GM19324 (cell line): ENCODE results near the gene FLG.
"Not testable (repeated sequence)": the region's sequence is repeated elsewhere in the genome, so short reads cannot be mapped to it uniquely, and the experiment has no call there.

ENCODE experiments used
- ATAC-seq: cut with Tn5 transposase; IDR thresholded peaks from one replicate; pipeline ENCODE4 v1.9.1; 2021; ENCODE audit warnings: mild to moderate bottlenecking, moderate library complexity; ENCODE audit not compliant: unreplicated experiment, low FRiP score

The FLG gene

GRCh38 chr1:152325111-152325510, at the start of gene FLG:
Gene FLG (minus strand): TSS chr1:152325239. CDS start chr1:152315456, 9,783 bp downstream.
- no peak for ATAC-seq

DNA sequence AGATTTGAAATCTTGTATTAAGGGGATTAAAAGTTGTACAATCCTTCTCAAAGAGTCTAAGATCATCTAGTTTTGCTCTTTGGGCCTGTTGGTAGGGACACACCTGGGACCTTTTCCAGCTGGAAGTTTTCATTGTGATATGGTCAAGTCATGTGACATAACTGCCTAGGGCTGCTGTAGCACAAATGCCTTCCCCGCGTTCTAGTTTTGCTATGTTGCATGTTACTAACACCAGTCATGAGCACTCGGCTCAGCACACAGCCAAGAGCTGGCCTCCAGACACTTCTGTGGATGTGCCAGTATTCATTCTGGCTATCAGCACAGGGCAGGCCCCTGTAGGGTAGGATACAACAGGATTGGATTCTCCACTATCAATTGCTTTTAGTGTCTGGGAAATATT, 49.4 kb upstream of the FLG start:
- no peak for ATAC-seq

GRCh38 chr1:152372672-152373071, 47.6 kb upstream of the FLG start:
- ATAC-seq = no peak

- no peak for ATAC-seq
These were observed 42.4 kb upstream of the FLG start for GRCh38 chr1:152367436-152367835.

GRCh38 chr1:152359906-152360305, 34.9 kb upstream of the FLG start, which contains the start of gene FLG2:
Gene FLG2 (minus strand): TSS chr1:152360006. CDS start chr1:152358884, 1,122 bp downstream.
- no peak for ATAC-seq

DNA sequence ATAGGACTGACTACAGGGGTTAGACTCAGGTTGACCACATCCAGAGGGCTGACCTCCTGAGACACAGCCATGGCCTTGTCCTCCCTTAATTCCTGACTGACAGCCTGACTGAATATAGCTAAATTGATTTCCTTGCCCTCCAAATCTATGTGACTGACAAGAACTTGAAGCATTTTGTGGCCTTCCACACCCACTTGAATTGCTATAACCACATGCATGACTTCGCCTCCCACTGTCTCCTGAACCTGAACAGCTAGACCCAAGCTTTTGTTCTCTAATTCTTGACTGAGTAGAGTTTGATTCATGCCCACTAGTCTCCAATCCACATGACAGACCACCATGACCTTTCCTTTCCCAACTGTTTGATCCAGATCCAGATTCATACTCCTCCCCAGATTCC, 31.7 kb upstream of the FLG start:
- ATAC-seq = no peak

DNA sequence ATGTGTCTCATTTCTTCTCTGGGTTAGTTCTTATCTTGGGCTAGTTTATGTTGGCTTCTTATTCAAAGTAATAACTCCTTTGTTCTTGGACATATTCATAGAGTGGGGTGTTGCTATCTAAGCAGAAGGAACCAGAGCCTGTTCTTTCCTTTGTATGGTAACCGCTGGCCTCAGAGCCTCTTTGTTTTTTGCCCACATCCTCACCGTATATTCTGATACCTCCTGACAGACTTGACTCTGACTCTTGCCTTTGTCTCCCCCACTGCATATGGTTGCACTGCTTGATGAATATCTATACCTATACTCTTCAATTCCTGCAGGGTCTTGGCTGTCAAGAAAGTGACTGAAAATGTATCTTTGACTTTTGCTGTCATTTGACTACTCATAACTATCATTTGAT, 24.6 kb upstream of the FLG start:
- ATAC-seq = no peak

GRCh38 chr1:152348447-152348846, 23.4 kb upstream of the FLG start:
- ATAC-seq = no peak

DNA sequence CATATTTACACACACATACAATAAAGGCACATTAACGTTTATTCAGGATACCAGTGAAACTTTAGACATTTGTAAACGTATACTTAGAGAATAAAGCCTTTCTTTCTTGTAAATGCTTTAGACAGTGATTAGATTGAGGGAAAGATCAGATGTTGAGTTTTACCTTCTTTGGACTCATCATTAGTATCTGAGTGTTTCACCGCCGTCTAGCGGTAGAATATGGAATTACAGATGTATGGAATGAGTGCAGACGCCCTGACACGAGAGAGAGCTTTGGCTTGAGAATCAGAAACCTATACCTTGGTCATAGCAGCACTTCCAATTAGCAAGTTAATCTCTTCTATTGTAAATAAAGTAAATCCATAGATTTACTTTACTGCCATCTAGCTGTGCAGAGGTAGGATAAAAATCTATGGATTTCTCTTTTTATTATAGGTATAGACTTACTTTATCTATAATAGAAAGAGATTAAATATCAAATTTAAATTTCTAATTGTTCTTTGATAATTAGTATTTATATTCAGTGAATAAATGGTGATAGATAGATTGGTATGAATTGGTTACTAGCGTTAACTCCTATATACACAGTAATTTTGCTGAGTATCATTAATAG, 22.2 kb upstream of the FLG start:
- ATAC-seq = no peak

- no peak for ATAC-seq
These were observed 19.4 kb upstream of the FLG start for GRCh38 chr1:152344438-152344837.

DNA sequence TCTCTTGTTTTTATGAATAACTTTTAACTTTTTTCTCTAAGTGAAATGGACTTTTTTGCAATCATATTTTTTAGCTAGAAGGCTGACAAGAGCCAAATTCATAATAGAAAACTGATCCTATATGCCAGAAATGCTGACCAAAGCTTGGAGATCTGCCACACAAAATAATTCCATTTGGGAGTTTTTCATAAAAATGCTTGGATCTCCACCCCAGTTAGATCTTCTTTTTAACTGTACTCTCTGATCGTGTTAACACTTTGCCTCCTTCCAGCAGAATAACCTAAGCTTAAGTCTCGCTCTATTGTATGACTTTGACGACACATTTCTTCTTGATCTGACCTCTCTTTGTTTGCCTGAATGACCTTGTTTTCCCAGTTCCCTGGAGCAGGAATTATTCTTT, 18.0 kb upstream of the FLG start:
- ATAC-seq = no peak

DNA sequence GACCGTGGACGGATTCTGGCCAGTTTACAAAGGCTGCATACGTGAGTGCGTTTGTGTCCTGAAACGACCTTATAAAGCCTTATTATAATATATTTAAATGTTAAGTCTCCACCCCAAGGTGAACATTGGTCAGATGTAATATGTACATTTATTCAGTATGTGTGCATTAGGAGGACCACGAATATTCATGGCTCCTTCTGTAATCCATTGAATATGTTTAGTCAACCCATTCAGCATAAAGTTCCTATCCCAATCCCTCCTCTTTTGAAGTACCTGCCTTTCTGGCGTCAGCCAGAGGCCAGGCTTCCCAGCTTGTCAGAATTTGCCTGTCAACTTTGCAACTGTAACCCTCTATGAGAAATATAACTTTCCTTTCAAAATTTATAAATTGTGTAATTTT, 10.4 kb upstream of the FLG start:
- ATAC-seq = no peak

GRCh38 chr1:152328801-152329391, 3.9 kb upstream of the FLG start:
- ATAC-seq = no peak

- no peak for ATAC-seq
These were observed 11.1 kb downstream of the FLG start for GRCh38 chr1:152313970-152314369.

GRCh38 chr1:152313319-152313801, 11.7 kb downstream of the FLG start:
- ATAC-seq = no peak

DNA sequence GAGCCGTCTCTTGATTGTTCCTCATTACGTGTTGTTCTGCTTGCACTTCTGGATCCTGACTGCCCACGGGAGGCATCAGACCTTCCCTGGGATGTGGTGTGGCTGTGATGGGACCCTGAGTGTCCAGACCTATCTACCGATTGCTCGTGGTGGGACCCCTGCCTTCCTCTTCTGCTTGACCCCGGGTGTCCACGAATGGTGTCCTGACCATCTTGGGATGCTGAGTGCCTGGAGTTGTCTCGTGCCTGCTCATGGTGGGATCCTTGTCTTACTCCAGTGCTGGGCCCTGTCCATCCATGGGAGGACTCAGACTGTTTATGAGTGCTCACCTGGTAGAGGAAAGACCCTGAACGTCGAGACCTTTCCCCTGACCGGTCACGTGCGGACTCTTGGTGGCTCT, 12.9 kb downstream of the FLG start:
- not testable (repeated sequence) for ATAC-seq

- no peak for ATAC-seq
These were observed 15.1 kb downstream of the FLG start for GRCh38 chr1:152309955-152310354.

DNA sequence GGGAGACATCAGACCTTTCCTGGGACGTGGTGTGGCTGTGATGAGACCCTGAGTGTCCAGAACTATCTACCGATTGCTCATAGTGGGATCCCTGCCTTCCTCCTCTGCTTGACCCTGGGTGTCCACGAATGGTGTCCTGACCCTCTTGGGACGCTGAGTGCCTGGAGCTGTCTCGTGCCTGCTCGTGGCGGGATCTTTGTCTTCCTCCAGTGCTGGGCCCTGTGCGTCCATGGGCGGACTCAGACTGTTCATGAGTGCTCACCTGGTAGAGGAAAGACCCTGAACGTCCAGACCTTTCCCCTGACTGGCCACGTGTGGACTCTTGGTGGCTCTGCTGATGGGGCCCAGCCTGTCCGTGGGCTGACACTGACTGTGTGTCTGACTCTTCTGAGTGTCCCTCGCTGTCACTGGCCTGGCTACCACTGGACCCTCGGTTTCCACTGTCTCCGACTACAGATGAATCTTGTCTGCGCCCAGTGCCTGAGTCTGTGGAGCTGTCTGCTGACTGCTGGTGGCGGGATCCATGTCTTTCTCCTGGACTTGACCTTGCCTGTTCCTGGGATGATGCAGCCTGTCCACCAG, 15.6 kb downstream of the FLG start:
- ATAC-seq = not testable (repeated sequence)

- not testable (repeated sequence) for ATAC-seq
These were observed 16.3 kb downstream of the FLG start for GRCh38 chr1:152308758-152309157.

DNA sequence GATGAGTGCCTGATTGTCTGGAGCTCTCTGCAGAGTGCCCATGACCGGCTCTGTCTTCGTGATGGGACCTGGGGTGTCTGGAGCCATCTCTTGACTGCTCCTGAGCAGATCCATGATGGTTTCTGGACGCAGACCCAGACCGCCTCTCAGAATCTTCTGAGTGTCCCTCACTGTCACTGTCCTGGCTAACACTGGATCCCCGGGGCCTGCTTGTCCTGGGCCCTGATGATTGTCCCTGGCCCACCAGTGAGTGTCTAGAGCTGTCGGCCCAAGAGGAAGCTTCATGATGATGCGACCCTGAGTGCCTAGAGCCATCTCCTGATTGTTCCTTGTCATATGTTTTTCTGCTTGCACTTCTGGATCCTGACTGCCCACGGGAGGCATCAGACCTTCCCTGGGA, 17.1 kb downstream of the FLG start:
- not testable (repeated sequence) for ATAC-seq

GRCh38 chr1:152306123-152306522, 18.9 kb downstream of the FLG start:
- ATAC-seq = not testable (repeated sequence)

DNA sequence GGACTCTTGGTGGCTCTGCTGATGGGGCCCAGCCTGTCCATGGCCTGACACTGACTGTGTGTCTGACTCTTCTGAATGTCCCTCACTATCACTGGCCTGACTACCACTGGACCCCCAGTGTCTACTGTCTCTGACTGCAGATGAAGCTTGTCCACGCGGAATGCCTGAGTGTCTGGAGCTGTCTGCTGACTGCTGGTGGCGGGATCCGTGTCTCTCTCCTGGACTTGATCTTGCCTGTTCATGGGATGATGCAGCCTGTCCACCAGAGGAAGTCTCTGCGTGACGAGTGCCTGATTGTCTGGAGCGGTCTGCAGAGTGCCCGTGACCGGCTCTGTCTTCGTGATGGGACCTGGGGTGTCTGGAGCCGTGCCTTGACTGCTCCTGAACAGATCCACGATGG, 20.3 kb downstream of the FLG start:
- not testable (repeated sequence) for ATAC-seq
